GM18526 (cell line): ENCODE results near the gene AP3D1.

Experiments used
- POLR2A ChIP-seq: IDR thresholded peaks from 3 replicates; pipeline ENCODE4 v1.6.1; 2011; ENCODE audit not compliant: insufficient read length; ENCODE audit errors: extremely low read depth

AP3D1 gene

DNA sequence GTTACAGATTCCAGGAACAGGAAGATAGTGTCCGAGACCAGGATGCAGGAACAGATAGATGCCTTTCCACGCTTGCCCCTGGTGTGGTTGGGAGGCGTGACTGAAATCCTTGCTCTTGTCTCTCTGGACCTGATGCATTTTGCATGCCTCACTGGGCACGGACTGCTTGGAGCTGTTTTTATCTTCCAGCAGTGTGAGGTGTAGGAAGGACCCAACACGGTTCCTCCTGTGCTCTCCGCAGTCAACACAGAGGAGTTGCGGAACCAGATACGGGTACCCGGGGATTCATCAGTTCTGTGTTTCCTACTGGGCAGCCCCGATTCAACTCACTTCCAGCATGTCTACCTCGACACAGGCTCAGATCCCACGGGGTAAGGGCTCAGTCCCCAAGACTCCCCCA lies 18.9 kb upstream of the AP3D1 start:
- TF ChIP-seq POLR2A = no peak

DNA sequence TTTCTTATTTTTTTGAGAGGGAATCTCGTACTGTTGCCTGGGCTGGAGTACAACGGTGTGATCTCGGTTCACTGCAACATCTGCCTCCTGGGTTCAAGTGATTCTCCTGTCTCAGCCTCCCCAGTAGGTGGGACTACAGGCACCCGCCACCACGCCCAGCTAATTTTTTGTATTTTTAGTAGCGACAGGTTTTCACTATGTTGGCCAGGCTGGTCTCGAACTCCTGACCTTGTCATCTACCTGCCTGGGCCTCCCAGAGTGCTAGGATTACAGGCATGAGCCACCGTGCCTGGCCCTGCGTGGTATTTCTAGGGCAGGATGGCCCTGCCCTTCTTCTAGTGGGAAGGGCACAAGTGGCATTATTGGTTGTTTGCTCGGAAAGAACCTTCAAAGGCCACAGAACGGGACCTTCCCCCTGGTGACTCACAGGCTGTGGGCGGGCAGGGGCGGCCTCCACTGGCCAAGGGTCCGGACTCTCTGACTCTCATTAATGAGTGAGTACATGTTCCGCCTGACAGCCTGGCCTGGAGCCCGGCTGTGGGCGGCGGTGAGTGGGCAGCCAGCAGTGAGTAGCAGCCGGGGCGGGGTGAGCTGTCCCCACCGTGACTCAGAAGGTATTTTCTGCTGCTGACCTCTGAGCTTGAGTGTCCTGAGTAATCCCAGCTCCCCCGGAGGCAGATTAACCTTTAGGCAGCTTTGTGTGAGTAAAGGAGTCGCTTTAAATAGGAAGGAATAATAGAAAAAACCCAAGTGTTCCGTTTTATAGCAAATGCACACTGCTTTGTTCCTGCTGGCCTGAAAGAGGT lies 17.5 kb upstream of the AP3D1 start:
- TF ChIP-seq POLR2A = peak; percentile 44

DNA sequence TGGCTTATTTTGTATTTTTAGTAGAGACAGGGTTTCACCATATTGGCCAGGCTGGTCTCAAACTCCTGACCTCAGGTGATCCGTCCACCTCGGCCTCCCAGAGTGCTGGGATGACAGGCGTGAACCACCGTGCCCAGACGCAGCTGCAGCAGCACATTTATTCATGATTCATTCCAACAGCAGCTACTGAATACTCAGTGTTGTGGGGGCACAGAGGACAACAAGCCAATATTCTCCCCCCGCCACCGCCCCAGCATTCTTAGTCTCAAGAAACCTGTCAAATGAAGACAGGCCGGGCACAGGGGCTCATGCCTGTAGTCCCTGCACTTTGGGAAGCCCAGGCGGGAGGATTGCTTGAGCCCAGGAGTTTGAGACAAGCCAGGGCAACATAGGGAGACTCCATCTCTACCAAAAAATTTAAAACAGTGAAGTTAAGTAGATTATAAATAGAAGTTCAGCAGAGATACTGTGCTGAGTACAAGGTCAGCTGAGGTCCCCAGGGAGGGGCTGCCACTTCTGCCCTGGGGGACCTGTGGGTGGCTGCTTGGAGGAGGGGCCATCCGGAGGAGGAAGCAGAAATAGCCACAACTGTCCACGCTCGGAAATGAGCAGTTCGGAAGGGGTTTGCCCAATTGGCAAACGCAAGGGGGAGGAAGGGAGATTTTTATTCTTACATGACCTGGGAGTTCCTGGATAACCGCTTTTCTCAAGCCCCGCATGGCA lies 16.7 kb upstream of the AP3D1 start:
- peak; percentile 18 for TF ChIP-seq POLR2A

DNA sequence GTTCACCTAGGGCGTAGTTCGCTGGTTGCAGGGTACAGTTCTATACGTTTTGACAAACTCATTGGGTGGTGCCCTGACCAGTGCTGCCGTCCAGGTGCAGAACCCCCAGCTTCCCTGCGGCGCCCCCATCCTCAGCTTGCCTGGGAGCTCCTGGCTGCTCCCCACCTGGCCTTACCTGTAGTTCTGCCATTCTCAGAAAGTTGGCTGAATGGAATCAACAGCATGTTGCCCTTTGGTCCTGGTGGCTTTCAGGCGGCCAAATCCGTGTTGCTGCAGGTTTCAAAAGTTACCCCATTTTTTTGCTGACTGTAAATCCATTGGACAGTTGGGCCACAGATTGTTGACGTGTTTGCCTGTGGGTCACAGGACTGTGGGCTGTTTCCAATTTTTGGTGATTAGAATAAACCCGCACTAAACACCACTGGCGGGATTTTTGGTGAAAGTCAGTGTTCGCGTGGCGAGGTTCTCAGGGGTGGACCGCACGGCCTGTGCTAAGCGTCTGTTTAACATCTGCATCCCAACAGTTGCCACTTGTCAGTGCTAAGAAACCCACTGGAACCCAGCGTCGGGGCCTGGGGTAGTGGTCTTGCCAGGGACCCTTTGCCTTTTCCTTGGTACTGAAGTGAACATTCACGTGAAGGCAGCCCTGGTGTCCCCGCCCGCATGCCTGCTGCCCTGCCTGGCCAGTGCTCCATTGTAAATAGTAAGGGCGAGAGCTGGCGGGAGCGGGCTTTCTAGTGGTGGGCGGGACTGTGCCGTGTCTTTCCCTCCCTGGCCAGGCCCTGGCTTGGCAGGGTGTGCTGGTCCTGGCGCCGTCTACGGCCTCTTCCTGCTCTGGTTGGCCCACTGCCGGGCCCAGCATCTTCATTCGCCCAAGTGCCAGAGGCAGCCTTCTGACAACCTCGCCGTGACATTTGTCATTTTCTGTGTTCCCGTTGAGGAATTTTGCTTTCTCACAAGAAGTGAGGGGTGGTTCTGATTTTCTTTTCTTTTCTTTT lies 15.7 kb upstream of the AP3D1 start:
- no peak for TF ChIP-seq POLR2A

DNA sequence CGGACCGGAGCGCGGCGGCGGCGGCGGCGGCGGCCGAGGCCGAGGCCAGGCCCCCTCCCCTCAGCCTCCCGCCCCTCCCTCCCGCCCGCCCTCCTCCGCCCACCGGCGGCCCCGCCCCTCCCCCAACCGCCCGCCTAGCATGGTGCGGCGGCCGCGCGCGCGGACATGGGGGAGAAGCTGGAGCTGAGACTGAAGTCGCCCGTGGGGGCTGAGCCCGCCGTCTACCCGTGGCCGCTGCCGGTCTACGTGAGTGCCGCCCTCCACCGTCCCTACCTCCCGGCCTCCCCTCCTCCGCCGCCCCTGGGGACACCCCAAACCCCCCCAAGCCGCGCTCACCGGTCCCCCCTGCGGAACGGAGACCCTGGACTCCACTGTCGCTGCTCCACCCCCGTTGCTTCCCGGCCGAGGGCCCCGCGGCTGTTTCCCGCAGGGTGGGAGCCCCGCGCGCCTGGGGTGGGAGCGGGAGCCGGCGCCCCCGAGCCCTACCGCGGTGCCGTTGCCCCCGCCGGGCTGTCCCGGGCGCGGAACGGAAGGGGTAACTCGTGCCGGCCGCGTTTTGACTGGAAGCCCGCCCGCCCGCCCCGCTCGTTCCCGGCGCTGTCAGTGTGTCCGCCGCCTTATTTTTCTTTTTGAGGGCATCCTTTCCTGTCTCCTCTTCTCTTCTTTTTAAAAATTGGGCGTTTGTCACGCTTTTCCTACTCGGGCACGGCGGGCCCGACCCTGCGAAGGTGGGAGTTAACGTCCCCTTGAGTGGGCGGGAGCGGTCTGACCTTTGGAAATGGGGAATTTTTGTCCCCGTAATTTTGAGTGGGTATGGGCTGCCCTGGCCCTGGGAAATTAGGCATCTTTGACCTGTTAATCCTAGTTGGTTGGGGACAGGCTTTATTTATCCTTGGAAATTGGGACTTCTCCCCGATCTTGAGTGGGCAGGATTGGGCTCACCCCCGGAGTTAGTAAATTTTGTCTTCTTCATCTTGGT lies 12.9 kb upstream of the AP3D1 start:
- no peak for TF ChIP-seq POLR2A

DNA sequence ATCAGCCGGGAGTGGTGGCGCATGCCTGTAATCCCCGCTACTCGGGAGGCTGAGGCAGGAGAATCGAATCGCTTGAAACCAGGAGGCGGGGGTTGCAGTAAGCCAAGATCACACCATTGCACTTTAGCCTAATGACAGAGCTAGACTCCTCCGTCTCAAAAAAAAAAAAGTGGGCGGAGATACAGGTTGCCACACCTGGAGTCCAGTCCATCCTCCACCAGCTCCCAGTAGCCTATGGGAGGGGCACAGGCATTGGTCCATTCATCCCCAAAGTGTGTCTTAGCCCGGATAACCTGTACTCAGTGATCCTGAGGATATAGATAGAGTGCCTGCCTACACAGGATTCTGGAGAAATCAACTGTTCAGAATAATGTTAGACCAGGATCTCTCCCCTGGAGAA lies 9.0 kb upstream of the AP3D1 start:
- TF ChIP-seq POLR2A = no peak

DNA sequence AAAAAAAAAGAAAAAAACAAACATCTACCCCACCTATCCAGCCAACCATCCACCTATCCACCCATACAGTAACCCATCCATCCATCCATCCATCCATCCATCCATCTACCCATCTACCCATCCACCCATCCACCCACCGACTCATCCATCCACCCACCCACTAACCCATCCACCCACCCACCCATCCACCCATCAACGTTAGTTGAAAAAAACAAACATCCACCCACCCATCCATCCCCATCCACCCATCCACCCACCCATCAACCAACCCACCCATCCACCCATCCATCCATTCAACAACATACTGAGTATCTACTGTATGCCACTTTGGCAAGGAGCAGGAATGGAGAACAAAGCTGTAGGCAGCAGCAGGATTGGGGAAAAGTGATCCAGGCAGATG lies 6.1 kb upstream of the AP3D1 start:
- no peak for TF ChIP-seq POLR2A

DNA sequence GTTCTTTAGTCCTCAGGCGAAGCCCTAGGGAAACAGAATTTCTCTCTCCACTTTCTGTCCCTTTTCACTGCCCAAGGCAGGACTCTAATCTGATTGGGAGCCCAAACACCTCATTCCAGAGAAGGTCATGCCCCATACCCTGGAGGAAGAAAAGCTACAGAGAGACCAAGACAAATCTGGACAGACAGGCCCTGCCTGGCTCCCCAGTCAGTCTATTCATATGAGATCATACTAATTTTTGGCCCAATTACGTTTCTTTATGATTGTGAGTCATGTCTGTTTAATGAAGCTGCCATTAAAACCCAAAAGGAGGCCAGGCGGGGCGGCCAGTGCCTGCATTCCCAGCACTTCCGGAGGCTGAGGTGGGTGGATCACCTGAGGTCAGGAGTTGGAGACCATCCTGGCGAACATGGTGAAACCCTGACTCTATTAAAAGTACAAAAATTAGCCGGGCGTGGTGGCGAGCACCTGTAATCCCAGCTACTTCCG lies 3.3 kb upstream of the AP3D1 start:
- no peak for TF ChIP-seq POLR2A

DNA sequence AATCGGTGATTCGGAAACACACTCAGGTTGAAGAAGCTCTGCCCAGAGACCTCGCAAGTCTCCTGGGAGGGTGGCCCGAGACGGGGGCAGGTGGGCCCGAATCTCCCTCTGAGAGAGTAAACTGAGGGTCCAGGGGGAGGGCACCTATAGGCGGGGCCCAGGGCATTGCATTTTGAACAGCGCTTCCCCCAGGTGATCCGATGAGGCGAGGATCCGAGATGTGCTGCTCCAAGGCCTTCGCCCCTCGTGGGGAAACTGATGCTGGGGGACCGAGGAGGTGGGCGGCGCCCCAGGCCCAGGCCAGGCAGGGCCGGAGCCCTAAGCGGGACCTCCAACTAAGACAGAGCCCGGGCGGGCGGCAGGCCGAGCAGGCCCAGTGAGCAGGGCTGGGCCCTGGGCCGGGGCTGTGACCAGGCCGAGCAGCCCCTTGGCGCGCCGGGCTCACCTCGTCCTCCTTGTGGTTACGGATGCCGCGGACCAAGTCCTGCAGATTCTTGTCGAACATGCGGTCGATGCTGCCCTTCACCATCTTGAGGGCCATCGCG lies 500 bp downstream of the AP3D1 start:
- TF ChIP-seq POLR2A = no peak

DNA sequence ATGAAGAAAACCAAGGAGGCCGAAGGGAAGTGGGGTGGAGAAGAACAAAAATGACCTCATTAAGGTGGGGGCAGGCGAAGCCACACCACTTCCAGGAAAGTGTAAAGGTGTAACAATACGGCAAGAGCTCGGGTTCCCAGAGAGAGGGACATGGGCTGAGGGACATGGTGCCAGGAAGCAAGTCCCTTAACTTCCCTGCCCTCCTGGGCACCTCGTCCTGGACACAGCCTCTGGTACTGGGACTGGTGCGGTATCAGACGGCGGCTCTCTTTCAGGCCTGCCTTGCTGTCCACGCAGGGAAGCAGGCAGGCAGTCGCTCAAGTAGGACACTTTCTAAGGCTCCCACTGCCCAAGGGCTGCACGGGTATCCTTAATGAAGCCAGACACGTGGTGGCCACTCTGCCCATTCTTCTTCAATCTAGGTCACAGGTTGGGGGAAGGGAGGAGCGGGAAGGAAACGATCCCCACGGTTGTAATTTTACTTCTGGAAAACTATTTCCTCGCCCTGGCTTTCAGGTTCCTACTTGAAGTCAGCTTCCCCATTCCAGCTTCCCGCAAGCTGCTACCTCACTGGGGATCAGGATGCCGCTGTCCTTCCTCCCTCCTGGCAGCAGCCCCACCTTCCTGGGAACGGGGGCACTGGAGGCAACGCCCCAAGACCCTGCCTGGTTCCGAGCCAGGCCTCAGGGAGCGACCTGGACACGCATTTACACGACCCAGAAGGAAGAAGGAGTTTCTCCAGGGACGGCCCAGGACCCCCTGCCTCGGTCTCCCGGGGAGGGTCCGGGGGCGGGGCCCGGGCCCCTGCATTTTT lies 1.2 kb downstream of the AP3D1 start:
- no peak for TF ChIP-seq POLR2A

DNA sequence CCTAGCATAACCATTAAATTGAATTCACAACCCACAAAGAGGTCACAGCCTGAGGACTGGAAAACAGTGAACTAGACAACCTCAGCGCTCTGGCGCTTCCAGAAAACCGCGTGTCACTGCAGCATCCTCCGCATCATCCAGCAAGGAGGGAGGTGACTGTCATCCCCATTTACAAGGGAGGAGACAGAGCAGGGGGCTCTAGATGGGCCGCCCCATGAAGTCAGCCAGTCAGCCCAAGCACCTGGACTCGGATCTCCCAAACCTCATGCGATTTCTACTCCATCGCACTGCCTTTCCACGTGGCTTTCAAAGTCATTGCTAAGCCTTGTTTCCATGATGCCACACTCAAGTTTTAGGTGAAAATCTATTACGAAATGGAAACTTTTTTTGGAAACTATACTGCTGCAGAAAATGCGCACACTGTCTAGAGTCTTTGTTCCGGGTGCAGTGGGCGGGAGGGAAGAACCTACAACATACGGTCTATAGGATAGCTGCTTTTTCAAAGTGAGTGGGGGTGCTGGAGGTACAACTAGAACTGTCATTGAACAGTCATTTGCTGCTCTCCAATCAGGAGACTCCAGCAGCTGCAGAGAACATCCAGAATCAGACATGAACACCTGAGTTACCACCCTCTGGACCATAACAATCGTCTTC lies 2.8 kb downstream of the AP3D1 start:
- no peak for TF ChIP-seq POLR2A

DNA sequence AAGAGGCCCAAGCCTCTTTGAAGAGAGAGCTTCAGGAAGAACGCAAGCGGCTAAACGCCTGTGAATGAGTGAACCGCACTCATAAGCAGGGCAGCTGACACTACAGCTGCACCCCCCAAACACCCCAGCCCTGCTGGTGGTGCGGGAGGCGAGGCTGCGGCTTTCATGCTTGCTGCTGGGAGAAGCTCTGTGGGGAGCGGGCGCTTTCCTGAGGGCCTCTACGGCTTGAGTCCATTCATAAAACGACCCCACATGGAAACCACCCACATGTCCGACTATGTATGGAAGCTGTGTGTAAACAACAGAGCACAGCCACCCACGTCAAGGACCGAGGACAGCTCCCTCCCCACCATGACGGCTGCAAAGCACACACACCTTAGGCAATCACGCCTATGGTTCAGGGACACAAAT lies 5.5 kb downstream of the AP3D1 start:
- TF ChIP-seq POLR2A = no peak
